ENCODE results near the gene TRIM47.

TRIM47 gene

GRCh38 chr17:75824666-75825065 lies 53.7 kb downstream of the TRIM47 start:
- POLR2A ChIA-PET, result interaction anchor here (1.8 kb wide), 1 partner anchor 45 kb away, joined by 6 read pairs; no protein-coding TSS in a partner anchor
- H3K4me3 ChIP-seq (ENCODE audit: low read depth, low read length), result no peak overlapping the region
- TF ChIP-seq, protein P1, sequence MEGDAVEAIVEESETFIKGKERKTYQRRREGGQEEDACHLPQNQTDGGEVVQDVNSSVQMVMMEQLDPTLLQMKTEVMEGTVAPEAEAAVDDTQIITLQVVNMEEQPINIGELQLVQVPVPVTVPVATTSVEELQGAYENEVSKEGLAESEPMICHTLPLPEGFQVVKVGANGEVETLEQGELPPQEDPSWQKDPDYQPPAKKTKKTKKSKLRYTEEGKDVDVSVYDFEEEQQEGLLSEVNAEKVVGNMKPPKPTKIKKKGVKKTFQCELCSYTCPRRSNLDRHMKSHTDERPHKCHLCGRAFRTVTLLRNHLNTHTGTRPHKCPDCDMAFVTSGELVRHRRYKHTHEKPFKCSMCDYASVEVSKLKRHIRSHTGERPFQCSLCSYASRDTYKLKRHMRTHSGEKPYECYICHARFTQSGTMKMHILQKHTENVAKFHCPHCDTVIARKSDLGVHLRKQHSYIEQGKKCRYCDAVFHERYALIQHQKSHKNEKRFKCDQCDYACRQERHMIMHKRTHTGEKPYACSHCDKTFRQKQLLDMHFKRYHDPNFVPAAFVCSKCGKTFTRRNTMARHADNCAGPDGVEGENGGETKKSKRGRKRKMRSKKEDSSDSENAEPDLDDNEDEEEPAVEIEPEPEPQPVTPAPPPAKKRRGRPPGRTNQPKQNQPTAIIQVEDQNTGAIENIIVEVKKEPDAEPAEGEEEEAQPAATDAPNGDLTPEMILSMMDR (IDR thresholded peaks at IDR 0.05; ENCODE audit: insufficient read depth, low read length, missing control alignments), result no peak
- no peak for DNase-seq (ENCODE audit: low read depth, low spot score)
- CTCF ChIA-PET, result interaction anchor here (0.6 to 6.6 kb wide), 6 partner anchors 9 to 71 kb away, joined by 3 to 87 read pairs (median 4); no protein-coding TSS in a partner anchor

Data from AG04449 (cell line).